Trophoblast cell (in vitro differentiated cells and primary cell): ENCODE results near the gene P3H3.

Source experiments
- DNase-seq, 2 donors: peaks; one replicate each; pipeline ENCODE4 v3.0.0-alpha.2; 2016
- H2AFZ ChIP-seq: 2 replicates; pipeline ENCODE4 v1.6.1; 2013; ENCODE audit warnings: low read length, moderate library complexity, mild to moderate bottlenecking; ENCODE audit not compliant: insufficient read depth, poor library complexity
- H2AK5ac ChIP-seq: 2 replicates; pipeline ENCODE4 v1.6.1; 2013; ENCODE audit warnings: mild to moderate bottlenecking, low read length
- H2BK120ac ChIP-seq: 2 replicates; pipeline ENCODE4 v1.6.1; 2013; ENCODE audit warnings: low read length, mild to moderate bottlenecking, moderate library complexity; ENCODE audit not compliant: insufficient read depth, poor library complexity
- H2BK12ac ChIP-seq: 2 replicates; pipeline ENCODE4 v1.6.1; 2013; ENCODE audit warnings: mild to moderate bottlenecking, low read length, moderate library complexity
- H2BK5ac ChIP-seq: 2 replicates; pipeline ENCODE4 v1.6.1; 2013; ENCODE audit warnings: low read length, low read depth, moderate library complexity, mild to moderate bottlenecking; ENCODE audit not compliant: poor library complexity
- H3K14ac ChIP-seq: 2 replicates; pipeline ENCODE4 v1.6.1; 2013; ENCODE audit warnings: mild to moderate bottlenecking, low read length
- H3K18ac ChIP-seq: 2 replicates; pipeline ENCODE4 v1.6.1; 2013; ENCODE audit warnings: mild to moderate bottlenecking, low read length
- H3K23ac ChIP-seq: 2 replicates; pipeline ENCODE4 v1.6.1; 2013; ENCODE audit warnings: low read length
- H3K27ac ChIP-seq: 2 replicates; pipeline ENCODE4 v1.5.1; 2013; ENCODE audit warnings: low read depth, mild to moderate bottlenecking, inconsistent platforms, low read length, moderate library complexity
- H3K27me3 ChIP-seq: 2 replicates; pipeline ENCODE4 v1.6.1; 2013; ENCODE audit warnings: inconsistent platforms, mild to moderate bottlenecking, low read length, moderate library complexity; ENCODE audit not compliant: insufficient read depth
- H3K36me3 ChIP-seq, 2 experiments: 1 replicate in 1 of 2; 2 replicates in 1 of 2; pipeline ENCODE4 v1.6.1; 2013; ENCODE audit warnings: low read length in 2 of 2, mild to moderate bottlenecking in 2 of 2, moderate library complexity in 1 of 2; ENCODE audit not compliant: insufficient read depth in 2 of 2, control insufficient read depth in 1 of 2
- H3K4ac ChIP-seq: 2 replicates; pipeline ENCODE4 v1.6.1; 2013; ENCODE audit warnings: low read depth, mild to moderate bottlenecking, low read length, moderate library complexity
- H3K4me1 ChIP-seq, 2 experiments: 1 replicate in 1 of 2; 2 replicates in 1 of 2; pipeline ENCODE4 v1.6.1; 2013; ENCODE audit warnings: low read length in 2 of 2, mild to moderate bottlenecking in 2 of 2, moderate library complexity in 1 of 2; ENCODE audit not compliant: insufficient read depth in 2 of 2, control insufficient read depth in 1 of 2
- H3K4me2 ChIP-seq: 2 replicates; pipeline ENCODE4 v1.6.1; 2013; ENCODE audit warnings: inconsistent platforms, mild to moderate bottlenecking, low read length, moderate library complexity
- H3K4me3 ChIP-seq: 2 replicates; pipeline ENCODE4 v1.5.1; 2013; ENCODE audit warnings: mild to moderate bottlenecking, low read depth, low read length, inconsistent platforms
- H3K79me1 ChIP-seq: one replicate; pipeline ENCODE4 v1.6.1; 2013; ENCODE audit warnings: low read length
- H3K79me2 ChIP-seq: 2 replicates; pipeline ENCODE4 v1.6.1; 2013; ENCODE audit warnings: low read length, mild to moderate bottlenecking; ENCODE audit not compliant: control insufficient read depth, insufficient read depth, poor library complexity
- H3K9ac ChIP-seq: 2 replicates; pipeline ENCODE4 v1.6.1; 2013; ENCODE audit warnings: mild to moderate bottlenecking, low read length
- H3K9me3 ChIP-seq: 2 replicates; pipeline ENCODE4 v1.6.1; 2013; ENCODE audit warnings: low read depth, mild to moderate bottlenecking, control low read depth, inconsistent platforms, low read length; ENCODE audit not compliant: insufficient read depth
- H4K12ac ChIP-seq: 2 replicates; pipeline ENCODE4 v1.6.1; 2013; ENCODE audit warnings: low read depth, mild to moderate bottlenecking, low read length, moderate library complexity
- H4K8ac ChIP-seq: 2 replicates; pipeline ENCODE4 v1.6.1; 2013; ENCODE audit warnings: low read depth, mild to moderate bottlenecking, low read length, moderate library complexity
- H4K91ac ChIP-seq: one replicate; pipeline ENCODE4 v1.6.1; 2013; ENCODE audit warnings: low read depth, mild to moderate bottlenecking, low read length, moderate library complexity
- WGBS: extraction: QIAGEN DNeasy Blood & Tissue Kit; methylation state at CpG from one replicate; pipeline ENCODE4 v1.1.7; 2013; ENCODE audit warnings: missing lambda C conversion rate; ENCODE audit not compliant: insufficient read length, insufficient coverage; ENCODE audit errors: extremely low coverage; 5-methylcytosine and 5-hydroxymethylcytosine counted together

P3H3 gene

GRCh38 chr12:6784296-6784695 lies 43.9 kb upstream of the P3H3 start:
- DNase-seq = no peak
- Histone ChIP-seq H3K27ac (no peak overlapping the region), H4K8ac (no peak overlapping the region), H3K9ac (no peak overlapping the region), H4K12ac (no peak overlapping the region), H3K4me3 (no peak overlapping the region), H3K4me1 (no peaks in the 10 kb centered on the region), H4K91ac (no peak overlapping the region), H3K4me2 (no peak overlapping the region), H3K36me3 (no peaks in the 10 kb centered on the region), H3K4ac (no peak overlapping the region), H2BK12ac (no peak overlapping the region), H2AK5ac (no peak overlapping the region), H2BK5ac (no peak overlapping the region), H2AFZ (no peak overlapping the region), H2BK120ac (no peak overlapping the region), H3K79me2 (no peaks in the 10 kb centered on the region), H3K79me1 (no peaks in the 10 kb centered on the region), H3K23ac (no peak overlapping the region), H3K27me3 (no peaks in the 10 kb centered on the region), H3K9me3 (no peaks in the 10 kb centered on the region), H3K18ac (no peak overlapping the region), H3K14ac (no peak overlapping the region)
- WGBS = no CpG with 5 or more reads among the region's 5 CpGs

GRCh38 chr12:6784761-6785160 lies 43.4 kb upstream of the P3H3 start:
- no peak overlapping the region for H2BK120ac ChIP-seq
- H3K27ac ChIP-seq = no peak overlapping the region
- no peaks in the 10 kb centered on the region for H3K79me2 ChIP-seq
- H3K18ac ChIP-seq = no peak overlapping the region
- H2AFZ ChIP-seq = no peak overlapping the region
- no peak overlapping the region for H3K4me3 ChIP-seq
- no peak overlapping the region for H3K4ac ChIP-seq
- no peak overlapping the region for H2BK12ac ChIP-seq
- no peak overlapping the region for H2BK5ac ChIP-seq
- H3K79me1 ChIP-seq = no peaks in the 10 kb centered on the region
- H3K4me1 ChIP-seq = no peaks in the 10 kb centered on the region
- no peak for DNase-seq
- no peak overlapping the region for H3K4me2 ChIP-seq
- H4K91ac ChIP-seq = no peak overlapping the region
- H4K8ac ChIP-seq = no peak overlapping the region
- H3K36me3 ChIP-seq = no peaks in the 10 kb centered on the region
- H2AK5ac ChIP-seq = no peak overlapping the region
- no peak overlapping the region for H3K9ac ChIP-seq
- H3K23ac ChIP-seq = no peak overlapping the region
- H3K14ac ChIP-seq = no peak overlapping the region
- no CpG with 5 or more reads among the region's 5 CpGs for WGBS
- no peak overlapping the region for H4K12ac ChIP-seq
- H3K9me3 ChIP-seq = no peaks in the 10 kb centered on the region
- no peaks in the 10 kb centered on the region for H3K27me3 ChIP-seq

DNA sequence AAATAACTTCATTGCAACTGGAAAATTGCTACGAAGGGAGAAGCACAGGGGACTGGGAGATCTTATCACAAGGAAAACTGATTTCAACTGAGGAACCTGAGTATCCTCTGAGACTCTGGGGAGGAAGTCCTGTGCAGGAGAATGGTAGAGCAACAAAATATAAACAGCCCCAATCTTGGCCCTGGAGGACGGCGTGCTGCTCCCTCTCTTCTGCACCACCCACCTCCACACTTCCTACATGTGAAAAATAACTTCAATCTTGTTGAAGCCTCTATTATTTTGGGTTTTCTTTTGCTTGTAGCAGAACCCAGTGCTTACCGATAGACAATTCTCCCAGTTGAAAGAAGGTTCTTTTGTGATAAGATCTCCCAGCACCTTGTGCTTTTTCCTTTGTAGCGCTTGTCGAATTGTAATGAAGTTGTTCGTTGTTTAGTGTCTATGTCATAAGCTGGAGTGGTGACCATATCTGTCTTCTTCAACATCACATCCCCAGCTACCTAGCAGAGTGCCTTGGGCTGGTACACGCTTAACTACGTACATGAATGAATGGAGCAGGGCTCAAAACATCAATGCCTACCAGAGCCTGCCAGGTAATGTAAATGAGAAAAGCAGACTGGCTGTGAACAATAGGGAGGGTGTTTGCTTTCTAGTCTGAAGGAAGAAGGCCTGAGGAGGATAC lies 41.7 kb upstream of the P3H3 start:
- no peak overlapping the region for H4K12ac ChIP-seq
- no peaks in the 10 kb centered on the region for H3K27me3 ChIP-seq
- H3K4me1 ChIP-seq = no peaks in the 10 kb centered on the region
- H3K23ac ChIP-seq = no peak overlapping the region
- DNase-seq = no peak
- no peaks in the 10 kb centered on the region for H3K36me3 ChIP-seq
- no peak overlapping the region for H2AK5ac ChIP-seq
- no peak overlapping the region for H3K4me3 ChIP-seq
- H3K27ac ChIP-seq = no peak overlapping the region
- H2BK5ac ChIP-seq = no peak overlapping the region
- no peak overlapping the region for H2AFZ ChIP-seq
- no peaks in the 10 kb centered on the region for H3K79me2 ChIP-seq
- no peak overlapping the region for H4K8ac ChIP-seq
- H4K91ac ChIP-seq = no peak overlapping the region
- no peak overlapping the region for H3K9ac ChIP-seq
- no peak overlapping the region for H3K14ac ChIP-seq
- H2BK12ac ChIP-seq = no peak overlapping the region
- no peaks in the 10 kb centered on the region for H3K79me1 ChIP-seq
- no peak overlapping the region for H3K18ac ChIP-seq
- no peak overlapping the region for H3K4ac ChIP-seq
- H2BK120ac ChIP-seq = no peak overlapping the region
- no CpG with 5 or more reads among the region's 9 CpGs for WGBS
- no peaks in the 10 kb centered on the region for H3K9me3 ChIP-seq
- H3K4me2 ChIP-seq = no peak overlapping the region

GRCh38 chr12:6787309-6787708 lies 40.9 kb upstream of the P3H3 start:
- H4K8ac ChIP-seq = no peak overlapping the region
- H2BK120ac ChIP-seq = no peak overlapping the region
- H3K79me1 ChIP-seq = no peaks in the 10 kb centered on the region
- H3K14ac ChIP-seq = no peak overlapping the region
- H4K12ac ChIP-seq = no peak overlapping the region
- no peak overlapping the region for H2AFZ ChIP-seq
- H3K18ac ChIP-seq = no peak overlapping the region
- no peaks in the 10 kb centered on the region for H3K27me3 ChIP-seq
- no peak for DNase-seq
- H3K4me2 ChIP-seq = no peak overlapping the region
- no peaks in the 10 kb centered on the region for H3K4me1 ChIP-seq
- no peaks in the 10 kb centered on the region for H3K9me3 ChIP-seq
- H2BK12ac ChIP-seq = no peak overlapping the region
- H3K9ac ChIP-seq = no peak overlapping the region
- no peak overlapping the region for H3K4me3 ChIP-seq
- no peak overlapping the region for H3K4ac ChIP-seq
- H3K23ac ChIP-seq = no peak overlapping the region
- no peak overlapping the region for H2AK5ac ChIP-seq
- H2BK5ac ChIP-seq = no peak overlapping the region
- no peaks in the 10 kb centered on the region for H3K79me2 ChIP-seq
- WGBS = no CpG with 5 or more reads among the region's 5 CpGs
- H3K36me3 ChIP-seq = no peaks in the 10 kb centered on the region
- H4K91ac ChIP-seq = no peak overlapping the region
- no peak overlapping the region for H3K27ac ChIP-seq
